GM20000 (cell line): ENCODE measurements around the gene AP1G2.

Experiments used
- DNase-seq: peaks from one replicate; pipeline ENCODE4 v3.0.0; 2012; ENCODE audit warnings: low spot score
- TF ChIP-seq, protein P1 (sequence below): IDR thresholded peaks from 2 replicates; pipeline ENCODE4 v1.5.1; 2012; ENCODE audit warnings: mild to moderate bottlenecking, control low read depth; ENCODE audit errors: extremely low read depth, missing control alignments

AP1G2 gene

DNA sequence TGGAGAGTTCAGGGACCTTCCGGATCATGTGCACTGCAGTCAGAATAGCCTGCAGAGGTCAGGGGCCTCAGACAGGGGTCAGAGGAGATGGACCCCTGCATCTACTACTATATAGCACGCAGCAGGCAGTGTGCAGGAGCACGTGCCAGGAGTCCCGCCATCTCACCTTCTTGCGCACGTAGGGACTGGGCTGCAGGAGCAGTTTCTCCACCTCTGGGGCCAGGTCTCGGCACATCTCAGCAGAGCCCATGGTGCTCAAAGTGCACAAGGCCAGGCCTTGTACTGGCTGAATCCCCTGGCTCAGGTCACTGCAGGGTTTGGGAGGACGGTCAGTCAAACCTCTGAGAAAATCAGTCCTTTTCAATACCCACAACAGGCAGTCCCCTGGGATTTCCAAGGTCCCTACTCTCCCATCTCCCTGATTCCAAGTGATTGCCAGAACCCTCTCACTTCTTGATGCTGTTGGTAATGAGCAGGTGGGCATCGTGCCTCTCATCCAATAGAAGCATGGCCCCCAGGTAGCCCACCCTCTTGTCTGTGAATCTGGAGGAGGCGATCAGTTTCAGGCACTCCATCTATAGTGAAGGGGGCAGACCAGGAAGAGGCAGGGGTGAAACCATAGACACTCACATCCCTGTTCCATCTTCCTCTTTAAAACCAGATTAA, 1.3 kb downstream of the AP1G2 start:
- TF ChIP-seq, protein P1, sequence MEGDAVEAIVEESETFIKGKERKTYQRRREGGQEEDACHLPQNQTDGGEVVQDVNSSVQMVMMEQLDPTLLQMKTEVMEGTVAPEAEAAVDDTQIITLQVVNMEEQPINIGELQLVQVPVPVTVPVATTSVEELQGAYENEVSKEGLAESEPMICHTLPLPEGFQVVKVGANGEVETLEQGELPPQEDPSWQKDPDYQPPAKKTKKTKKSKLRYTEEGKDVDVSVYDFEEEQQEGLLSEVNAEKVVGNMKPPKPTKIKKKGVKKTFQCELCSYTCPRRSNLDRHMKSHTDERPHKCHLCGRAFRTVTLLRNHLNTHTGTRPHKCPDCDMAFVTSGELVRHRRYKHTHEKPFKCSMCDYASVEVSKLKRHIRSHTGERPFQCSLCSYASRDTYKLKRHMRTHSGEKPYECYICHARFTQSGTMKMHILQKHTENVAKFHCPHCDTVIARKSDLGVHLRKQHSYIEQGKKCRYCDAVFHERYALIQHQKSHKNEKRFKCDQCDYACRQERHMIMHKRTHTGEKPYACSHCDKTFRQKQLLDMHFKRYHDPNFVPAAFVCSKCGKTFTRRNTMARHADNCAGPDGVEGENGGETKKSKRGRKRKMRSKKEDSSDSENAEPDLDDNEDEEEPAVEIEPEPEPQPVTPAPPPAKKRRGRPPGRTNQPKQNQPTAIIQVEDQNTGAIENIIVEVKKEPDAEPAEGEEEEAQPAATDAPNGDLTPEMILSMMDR, result no peak
- DNase-seq, result no peak

DNA sequence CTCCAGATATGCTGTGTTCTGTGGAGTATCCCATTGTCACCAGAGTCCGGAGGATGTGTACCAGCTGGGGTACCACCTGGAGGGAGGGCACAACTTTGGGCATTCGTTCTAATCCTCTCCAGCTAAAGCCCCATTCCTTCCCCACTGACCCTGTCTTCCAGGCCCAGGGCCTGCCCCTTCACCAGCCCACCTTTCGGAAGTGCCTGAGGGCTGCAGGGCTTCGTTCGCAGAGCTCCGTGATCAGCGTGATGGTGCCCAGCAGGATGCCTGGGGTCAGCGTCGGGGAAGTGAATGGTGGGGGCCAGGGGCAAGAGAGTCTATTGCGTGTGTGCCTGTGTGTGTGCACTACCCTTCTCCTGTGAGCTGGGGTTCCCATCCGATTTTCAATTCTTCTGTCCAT, 2.0 kb downstream of the AP1G2 start:
- TF ChIP-seq, protein P1, result no peak
- no peak for DNase-seq

DNA sequence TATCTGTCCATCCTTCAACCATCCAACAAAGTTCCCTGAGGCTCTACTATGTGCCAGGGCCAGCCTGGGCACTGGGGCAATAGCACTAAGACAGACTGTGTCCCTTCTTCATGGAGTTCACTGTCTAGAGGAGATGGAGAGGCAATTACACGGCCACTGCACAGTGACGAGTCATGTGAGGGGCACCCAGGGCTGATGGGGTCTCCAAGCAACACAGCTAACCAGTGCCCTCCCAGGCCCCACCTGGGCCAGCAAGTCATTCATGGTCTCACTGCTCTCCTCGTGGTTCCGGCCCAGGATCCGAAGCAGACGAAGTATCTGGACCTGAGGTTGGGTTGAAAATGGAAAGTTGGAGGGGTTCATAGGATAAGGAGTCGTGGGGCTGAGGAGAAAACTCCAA, 2.7 kb downstream of the AP1G2 start:
- TF ChIP-seq, protein P1, result no peak
- DNase-seq, result no peak

DNA sequence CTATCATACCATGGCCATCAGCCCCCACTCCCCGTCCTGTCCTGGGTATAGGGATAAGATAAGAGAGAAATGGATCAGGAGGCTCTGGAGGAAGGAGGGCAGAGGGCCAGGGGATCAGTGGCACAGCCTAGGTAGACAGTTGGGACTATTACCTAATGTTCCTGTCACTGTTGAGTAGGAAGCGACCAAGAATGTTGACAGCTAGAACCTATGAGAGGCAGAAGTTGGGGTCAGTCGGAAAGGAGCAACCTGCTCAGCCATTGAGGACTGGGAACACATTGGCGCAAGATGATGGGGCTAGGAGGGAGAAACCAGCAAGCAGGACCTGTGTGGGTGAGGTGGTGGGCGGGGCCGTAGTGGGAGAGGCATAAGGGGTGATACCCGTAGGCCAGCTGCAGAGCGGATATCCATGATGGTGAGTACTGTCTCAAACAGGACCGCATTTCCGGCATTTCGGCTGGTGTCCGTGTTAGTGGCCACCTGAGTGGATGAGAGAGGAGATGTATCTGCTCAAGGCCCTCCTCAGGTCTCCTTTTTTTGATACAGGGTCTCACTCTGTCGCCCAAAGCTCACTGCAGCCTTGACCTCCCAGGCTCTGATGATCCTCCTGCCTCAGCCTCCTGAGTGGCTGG, 3.3 kb downstream of the AP1G2 start:
- TF ChIP-seq, protein P1, result no peak
- no peak for DNase-seq

DNA sequence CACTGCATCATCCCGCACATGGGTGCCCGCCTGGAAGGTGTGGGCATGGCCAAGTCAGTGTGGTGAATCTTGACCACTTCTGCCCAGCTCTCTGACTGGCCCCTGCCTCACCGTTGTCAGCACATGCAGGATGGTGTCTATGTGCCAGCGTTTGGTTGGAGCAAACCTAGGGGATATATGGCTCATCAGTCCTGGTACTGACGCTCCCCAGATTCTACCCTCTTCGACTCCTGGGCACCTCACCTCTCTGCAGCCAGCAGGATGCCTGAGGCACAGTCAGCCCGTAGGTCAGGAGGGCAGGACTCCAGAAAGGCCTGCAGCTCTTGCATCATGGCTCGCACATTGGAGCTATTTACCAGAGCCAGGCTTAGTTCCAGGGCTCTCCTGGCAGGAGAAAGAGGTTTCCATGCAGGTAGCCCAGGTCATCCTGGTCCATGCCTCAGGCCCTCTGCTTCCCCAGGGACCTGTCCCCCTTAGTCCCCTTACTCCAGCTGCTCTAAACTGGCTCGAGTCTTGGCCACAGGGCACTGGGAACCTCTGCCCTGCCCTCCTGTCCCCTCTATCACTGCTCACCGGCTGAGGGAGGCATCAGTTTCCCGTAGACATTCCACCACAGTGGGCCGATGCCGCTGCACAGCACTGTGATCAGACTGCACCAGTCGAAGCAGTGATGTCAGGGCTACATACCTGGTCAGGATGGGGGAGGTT, 4.0 kb downstream of the AP1G2 start:
- no peak for DNase-seq
- TF ChIP-seq, protein P1, result no peak

DNA sequence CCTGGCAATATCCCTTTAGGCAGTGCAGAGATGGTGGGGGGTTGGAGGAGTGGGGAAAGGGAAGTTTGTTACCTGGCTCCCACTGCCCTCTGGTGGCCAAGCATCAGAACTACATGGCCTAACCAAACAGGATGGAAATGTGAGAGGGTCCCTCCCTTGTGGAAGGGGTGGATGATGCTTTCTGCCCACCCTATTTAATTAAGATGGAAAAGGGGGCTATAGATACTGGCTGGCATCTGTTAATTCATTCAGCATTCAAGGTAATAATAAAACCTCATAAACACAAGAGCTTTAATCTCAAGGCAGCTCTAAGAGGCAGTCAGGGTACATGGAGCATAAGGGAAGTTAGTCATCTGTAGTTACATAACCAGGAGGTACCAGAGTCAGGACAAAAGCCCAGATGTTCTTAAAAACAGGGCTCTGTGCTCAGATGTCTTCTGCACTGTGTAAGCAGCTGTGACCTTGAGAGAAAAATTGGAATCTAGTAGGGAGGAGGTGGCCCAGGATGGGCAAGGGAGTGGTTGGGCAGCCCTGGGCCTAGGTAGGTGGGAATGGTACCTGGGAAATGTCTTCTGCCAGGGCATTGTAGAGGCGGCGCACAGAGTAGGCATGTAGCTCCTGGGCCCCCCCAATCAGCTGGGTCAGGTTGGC, 4.6 kb downstream of the AP1G2 start:
- peak; percentile 56 for DNase-seq
- TF ChIP-seq, protein P1, result peak; percentile 88
